H54 (cell line): ENCODE measurements around the gene BACE2.

Source experiments
- DNase-seq: peaks from one replicate; pipeline ENCODE4 v3.0.0; 2011; ENCODE audit warnings: low spot score, mixed read lengths; ENCODE audit not compliant: insufficient read length
- FAIRE-seq: peaks from 3 replicates; lab custom pipeline; 2011; peaks lifted over from hg19 to GRCh38; lab: Jason Lieb, UNC
- POLR2A ChIP-seq: IDR thresholded peaks from 2 replicates; pipeline ENCODE4 v1.6.1; 2011; ENCODE audit warnings: low read depth, mild to moderate bottlenecking, low read length

BACE2 gene

DNA sequence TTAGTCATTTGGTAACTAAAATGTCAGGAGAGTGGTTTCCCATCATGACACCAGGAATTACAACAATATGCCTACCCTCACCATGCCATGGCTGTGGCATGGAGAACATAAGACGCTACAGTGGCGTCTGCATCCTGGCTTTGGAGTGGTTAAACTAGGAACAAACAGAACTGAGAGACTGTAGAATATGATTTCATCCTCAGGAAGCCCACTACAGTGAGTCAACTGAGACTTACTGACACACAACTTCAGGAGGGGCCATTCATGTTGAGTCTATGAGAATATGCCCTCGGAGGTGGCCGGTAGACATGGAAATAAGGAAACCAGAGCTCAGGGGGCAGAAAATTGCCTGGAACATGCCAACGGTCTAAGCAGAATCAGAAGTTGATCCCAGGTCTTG is 5.9 kb upstream of the BACE2 start:
- DNase-seq: no peak
- FAIRE-seq: no peak
- TF ChIP-seq POLR2A: no peak

- FAIRE-seq (no peak), DNase-seq (no peak)
- no peak for TF ChIP-seq POLR2A
Observed at GRCh38 chr21:41163091-41163490, 4.9 kb upstream of the BACE2 start.

DNA sequence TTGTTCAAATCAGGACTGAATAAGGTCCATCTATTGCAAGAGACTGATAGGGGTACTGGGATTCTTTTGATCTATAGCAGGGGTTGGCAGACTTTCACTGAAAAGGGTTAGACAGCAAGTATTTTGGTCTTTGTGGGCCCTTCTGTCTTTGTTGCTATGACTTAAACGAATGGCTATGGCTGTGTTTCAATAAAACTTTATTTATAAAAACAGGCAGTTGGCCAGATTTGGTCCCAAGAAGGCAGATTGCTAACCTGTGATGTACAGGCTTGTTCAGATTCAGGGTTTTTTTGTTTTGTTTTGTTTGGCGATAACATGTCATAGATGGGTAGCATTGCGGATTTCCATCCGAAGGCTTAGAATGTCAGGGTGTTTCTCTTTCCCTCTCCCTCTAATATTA is 3.9 kb upstream of the BACE2 start:
- no peak for TF ChIP-seq POLR2A
- no peak for FAIRE-seq
- DNase-seq: no peak

DNA sequence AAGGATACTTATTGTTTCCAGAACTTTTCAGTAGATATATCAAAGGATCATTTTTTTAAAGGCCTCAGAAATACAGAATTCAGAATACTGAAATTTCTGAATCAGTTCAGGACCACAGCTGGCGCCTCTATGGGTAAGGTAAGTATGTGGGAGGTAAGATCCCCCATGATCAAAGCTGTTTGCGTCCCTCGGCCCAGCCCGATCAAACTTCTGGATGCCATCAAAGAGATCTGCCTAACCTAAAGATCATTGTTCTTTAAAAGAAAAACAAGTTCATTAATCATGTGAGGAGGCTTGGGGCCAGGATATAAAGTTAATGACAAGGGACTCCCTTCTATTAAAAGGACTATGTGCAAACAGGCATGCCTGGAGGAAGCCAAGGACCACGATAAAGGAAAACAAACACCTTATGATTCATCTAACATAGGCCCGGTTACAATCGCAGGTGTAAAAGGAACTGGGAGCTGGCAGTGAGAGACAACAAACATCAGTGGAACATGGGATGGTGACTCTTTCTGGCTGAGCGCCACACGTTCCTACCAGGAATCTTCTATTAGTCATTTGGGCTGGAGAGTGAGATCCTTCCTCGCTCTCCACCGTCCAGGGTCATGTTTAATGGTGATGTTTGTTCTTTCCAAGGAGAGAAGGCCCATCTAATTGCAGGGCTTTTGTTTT is 2.8 kb upstream of the BACE2 start:
- FAIRE-seq (no peak), DNase-seq (peak; percentile 60)
- no peak for TF ChIP-seq POLR2A

GRCh38 chr21:41166884-41167283 is 1.1 kb upstream of the BACE2 start:
- no peak for TF ChIP-seq POLR2A
- FAIRE-seq (no peak), DNase-seq (no peak)

DNA sequence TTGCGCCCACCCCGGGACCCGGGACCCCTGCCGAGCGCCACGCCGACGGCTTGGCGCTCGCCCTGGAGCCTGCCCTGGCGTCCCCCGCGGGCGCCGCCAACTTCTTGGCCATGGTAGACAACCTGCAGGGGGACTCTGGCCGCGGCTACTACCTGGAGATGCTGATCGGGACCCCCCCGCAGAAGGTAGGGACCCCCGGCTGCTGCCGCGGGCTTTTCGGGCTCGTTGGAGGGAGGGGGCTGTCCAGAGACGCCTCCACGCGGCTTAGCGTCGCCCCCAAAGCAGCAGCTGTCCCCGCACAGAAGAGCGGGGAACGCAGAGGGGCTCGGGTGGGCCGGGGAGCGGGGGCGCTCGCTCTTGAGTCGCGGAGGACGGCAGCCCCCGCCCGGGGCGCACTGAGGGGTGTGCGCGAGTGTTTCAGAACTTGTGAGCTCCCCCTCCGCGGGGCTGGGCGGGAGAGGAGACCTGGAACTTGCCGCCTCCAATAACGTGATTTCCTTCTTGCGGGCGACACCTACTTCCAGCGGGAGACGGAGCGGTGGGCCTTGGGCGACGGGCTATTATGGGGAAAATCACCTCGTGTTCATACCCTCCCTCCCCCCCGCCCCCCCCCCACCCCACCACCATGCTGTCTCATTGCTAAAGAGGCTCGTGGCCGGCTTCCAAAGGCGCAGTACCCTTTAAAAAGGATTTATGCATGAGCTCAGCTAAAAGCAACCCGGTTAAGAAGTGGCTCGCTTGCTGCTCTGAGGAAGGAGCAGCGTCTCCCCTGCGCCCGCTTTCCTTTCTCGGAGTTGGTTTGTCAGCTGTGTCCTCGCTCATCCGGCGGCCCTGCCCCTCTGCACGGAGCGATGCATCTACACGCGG is 664 bp downstream of the BACE2 start:
- DNase-seq (peak; percentile 67), FAIRE-seq (no peak)
- TF ChIP-seq POLR2A: no peak

DNA sequence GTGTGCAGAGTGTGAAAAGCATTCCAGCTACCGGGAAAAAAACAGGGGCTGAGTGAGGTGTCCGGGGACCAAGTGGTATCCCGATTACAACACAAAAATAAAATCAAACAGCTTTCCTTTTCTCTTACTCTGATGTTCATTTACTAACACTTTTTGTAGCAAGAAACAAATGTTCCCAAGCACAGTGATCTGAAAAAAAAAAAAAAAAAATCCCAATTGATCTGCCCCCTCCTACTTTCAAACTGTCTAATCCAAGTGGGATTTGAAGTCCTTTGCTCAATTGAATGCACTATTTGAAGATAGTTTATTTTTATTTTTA is 1.3 kb downstream of the BACE2 start:
- no peak for TF ChIP-seq POLR2A
- DNase-seq (no peak), FAIRE-seq (no peak)

- no peak for TF ChIP-seq POLR2A
- no peak for FAIRE-seq
- DNase-seq: no peak
Observed at GRCh38 chr21:41169701-41170100, 1.7 kb downstream of the BACE2 start.

DNA sequence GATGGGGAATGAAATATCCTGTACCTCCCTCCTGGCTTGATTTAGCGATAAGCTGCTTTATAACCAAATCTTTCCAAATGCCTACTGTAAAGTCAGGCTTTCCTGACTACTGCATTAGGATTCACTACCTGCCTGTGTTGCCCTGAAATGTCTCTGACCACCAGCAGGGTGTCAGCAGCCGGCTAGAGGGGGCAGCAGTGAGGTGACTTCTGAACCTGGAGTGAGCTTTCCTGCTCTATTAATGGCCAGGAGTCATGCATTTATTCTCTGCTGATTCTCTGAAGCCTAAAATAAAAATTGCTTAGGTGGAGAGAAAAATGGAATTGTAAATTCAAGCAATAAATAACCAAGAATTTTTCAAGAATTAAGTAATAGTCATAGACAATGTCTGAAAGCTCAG is 2.5 kb downstream of the BACE2 start:
- FAIRE-seq: peak; percentile 11
- DNase-seq: peak; percentile 69
- TF ChIP-seq POLR2A: no peak

- FAIRE-seq: no peak
- no peak for TF ChIP-seq POLR2A
Observed at GRCh38 chr21:41170859-41171609, 3.1 kb downstream of the BACE2 start.

GRCh38 chr21:41175080-41175479 is 7.1 kb downstream of the BACE2 start:
- FAIRE-seq: no peak
- no peak for TF ChIP-seq POLR2A
- DNase-seq: no peak

More at GRCh38 chr21:41170859-41171609, 3.1 kb downstream of the BACE2 start:
- DNase-seq: peak; percentile 43

GRCh38 chr21:41176846-41177245 is 8.9 kb downstream of the BACE2 start:
- no peak for TF ChIP-seq POLR2A
- no peak for DNase-seq
- FAIRE-seq: no peak

DNA sequence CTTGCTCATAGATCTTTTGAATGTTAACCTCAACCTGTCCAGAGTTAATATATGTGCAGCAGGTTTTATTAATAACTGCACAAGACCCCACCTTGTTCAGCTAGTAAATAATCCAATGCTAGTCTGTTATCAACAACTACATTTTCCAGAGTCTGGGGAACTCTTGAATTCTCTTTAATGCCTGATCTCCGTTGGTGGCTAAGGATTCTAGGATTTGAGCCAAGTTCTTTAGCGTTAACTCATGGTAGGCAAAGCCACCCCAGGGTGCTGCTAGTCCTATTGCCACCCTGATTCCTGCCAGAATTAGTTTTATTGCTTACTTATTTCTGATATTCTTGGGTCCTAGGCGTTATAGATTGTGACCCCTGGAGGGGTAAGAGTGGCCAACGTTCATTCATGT is 12.8 kb downstream of the BACE2 start:
- FAIRE-seq (no peak), DNase-seq (no peak)
- TF ChIP-seq POLR2A: no peak

DNA sequence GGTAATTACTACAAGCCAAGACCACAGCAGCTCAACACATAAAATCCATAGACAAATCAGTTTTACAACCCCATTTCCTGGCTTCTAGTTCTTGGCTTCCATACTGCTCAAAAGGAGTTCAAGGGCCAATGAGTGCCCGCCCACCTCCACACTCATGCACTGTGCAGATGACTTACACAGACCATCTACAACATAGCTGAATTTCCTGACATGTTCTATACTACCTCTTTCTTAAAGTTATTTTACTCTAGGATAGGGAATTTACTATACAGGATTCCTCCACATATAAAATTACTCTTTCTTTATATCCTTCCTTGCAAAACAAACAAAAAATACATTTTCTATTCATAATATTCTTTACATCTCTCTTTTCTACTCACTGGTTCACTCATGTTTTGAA is 14.6 kb downstream of the BACE2 start:
- no peak for FAIRE-seq
- no peak for TF ChIP-seq POLR2A
- no peak for DNase-seq
